Anterior cingulate cortex (tissue), 58 donors: ENCODE results near the gene CLTCL1.
"Not testable (repeated sequence)": the region's sequence is repeated elsewhere in the genome, so short reads cannot be mapped to it uniquely, and the experiment has no call there.

ENCODE experiments used
- DNase-seq, 58 donors: peaks; one replicate each; lab custom pipeline; 2025; lab: John Stamatoyannopoulos, UW

CLTCL1 gene

GRCh38 chr22:19166421-19166820, 125.1 kb downstream of the CLTCL1 start:
- DNase-seq = no peak

GRCh38 chr22:19164425-19164824, 127.1 kb downstream of the CLTCL1 start:
- no peak for DNase-seq

DNA sequence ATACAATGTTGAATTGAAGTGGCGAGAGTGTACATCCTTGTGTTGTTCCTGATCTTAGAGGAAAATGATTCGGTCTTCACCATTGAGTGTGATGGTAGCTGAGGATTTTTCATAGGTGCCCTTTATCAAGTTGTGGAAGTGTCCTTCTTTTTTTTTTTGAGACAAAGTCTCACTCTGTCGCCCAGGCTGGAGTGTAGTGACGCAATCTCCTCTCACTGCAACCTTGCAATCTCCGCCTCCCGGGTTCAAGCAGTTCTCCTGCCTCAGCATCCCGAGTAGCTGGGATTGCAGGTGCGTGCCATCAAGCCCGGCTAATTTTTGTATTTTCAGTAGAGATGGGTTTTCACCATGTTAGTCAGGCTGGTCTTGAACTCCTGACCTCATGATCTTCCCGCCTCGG, 132.9 kb downstream of the CLTCL1 start:
- DNase-seq = not testable (repeated sequence)

- DNase-seq = not testable (repeated sequence)
Measured at GRCh38 chr22:19156109-19156508, 135.4 kb downstream of the CLTCL1 start.

- DNase-seq = no peak
Measured at GRCh38 chr22:19152942-19153883, 138.3 kb downstream of the CLTCL1 start.

GRCh38 chr22:19151329-19152191, 140.0 kb downstream of the CLTCL1 start:
- DNase-seq = no peak

DNA sequence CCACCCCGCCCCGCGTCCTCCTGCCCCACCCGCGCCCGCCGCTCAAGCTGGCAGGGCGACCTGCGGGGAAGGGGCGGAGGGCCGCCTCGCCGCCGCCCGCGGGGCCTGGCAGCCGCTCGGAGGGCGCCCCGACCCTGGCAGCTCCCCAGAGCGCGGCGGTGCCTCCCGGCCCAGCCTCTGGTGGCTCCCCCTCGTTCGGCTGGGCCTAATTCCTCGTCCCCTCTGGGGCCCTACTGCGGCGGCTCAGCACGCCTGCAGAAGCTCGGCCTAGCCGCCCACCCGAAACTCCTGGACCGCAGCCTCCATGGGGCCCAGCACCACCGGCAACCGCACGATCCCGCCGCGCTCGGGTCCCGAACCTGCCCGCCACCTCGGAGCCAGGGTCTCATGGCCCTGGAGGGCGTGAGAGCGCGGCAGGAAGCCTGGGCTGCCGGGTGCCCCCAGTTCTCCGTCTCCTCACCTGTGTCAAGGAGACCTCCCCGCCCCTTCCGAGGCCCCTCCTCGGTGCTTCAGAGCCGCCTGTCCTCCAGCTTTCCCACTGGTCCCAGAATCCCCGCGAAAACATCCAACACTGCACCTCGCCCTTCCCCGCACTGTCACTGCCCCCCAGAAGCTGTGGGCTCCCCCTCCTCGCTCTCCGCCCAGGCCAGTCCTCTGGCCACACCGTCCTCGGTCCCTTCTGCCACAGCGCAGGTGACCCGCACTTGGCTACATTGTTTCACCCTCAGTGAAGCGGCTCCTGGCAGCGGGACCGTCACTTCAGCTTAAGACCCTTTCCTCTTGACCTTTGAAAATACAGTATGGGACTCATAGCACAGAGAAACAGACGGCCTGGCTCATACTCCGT, 140.8 kb downstream of the CLTCL1 start:
- DNase-seq = no peak

GRCh38 chr22:19149991-19150390, 141.5 kb downstream of the CLTCL1 start, which contains the start of gene GSC2:
Gene GSC2 (minus strand): TSS chr22:19150292. CDS start chr22:19150283, 9 bp downstream.
- no peak for DNase-seq

- no peak for DNase-seq
Measured at GRCh38 chr22:19149047-19149883, 142.3 kb downstream of the CLTCL1 start.

DNA sequence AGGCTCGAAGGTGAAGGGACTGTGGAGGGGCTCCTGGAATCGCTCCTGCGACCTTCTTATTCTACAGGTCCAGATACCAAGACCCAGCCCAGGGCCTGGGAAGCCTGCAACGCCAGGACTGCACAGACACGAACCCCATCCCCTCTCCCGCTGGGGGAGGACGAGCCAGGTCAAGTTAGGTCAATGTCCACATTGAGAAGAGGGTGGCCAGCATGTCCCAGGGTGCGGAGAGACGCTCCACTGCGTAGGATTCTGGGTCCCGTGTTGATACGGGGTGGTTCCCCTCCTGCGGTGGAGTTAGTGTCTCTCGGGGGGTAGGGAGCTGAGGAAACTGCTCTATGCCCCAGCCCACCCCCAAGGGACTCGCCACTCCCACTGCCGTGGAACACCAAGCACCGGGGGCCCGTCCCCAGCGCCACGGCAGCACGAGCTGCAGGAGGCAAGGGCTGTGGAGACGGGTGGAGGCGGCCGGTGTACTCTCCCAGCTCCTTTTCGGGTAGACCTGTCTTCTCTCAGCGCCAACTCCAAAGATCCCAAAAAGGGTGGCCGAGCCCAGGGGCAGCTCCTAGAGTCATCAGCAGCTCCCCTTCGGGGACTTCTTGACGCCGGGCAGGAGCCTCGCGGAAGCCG, 143.0 kb downstream of the CLTCL1 start:
- DNase-seq = no peak

DNA sequence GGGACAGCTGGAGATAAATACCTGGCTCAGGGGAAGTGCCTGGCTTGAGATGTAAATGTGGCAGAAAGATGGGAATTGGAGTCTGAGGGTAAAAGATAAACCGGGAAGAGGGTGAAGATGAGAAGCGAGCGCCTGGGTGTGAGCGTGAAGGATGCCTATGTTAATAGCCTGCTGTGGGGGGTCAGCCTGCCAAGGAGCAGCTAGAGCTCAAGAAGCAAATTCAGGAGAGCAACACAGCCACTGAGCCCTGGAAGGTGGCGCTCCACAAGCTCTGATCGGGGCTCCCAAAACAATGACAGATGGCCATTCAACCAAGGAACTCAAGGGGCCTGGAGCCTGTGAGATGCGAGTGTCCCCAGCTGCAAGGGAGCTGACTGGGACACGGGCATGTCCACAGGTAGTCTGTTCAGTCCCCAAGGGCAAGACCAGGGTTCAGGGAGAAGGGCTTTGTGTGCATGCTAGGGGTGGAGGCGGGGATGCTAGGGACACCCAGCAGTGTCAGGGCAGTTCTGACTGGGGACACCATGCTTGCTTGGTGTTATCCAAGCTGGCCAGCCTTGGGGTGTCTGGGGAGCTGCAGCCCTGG, 144.2 kb downstream of the CLTCL1 start:
- DNase-seq = no peak

GRCh38 chr22:19146215-19146968, 145.1 kb downstream of the CLTCL1 start:
- no peak for DNase-seq

DNA sequence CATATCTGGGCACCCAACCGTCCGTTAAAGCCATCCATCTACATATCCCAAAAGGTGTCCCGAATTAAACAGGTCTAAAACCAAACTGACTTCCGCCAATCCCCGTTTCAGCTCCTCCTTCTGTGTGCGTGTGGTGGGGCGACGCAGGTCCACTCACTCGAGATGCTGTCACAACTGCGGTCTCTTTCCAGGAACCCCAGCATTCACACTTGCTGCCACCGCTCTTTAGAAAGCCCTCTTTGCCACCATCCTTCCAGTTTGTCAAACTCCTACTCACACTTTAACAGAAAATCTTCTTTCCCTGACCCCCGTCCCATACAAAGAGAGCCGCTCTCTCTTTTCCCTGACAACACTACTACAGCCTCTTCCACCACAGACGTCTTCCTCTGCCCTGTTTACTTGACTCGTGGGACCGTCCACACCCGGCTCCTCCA, 147.5 kb downstream of the CLTCL1 start:
- DNase-seq = no peak

DNA sequence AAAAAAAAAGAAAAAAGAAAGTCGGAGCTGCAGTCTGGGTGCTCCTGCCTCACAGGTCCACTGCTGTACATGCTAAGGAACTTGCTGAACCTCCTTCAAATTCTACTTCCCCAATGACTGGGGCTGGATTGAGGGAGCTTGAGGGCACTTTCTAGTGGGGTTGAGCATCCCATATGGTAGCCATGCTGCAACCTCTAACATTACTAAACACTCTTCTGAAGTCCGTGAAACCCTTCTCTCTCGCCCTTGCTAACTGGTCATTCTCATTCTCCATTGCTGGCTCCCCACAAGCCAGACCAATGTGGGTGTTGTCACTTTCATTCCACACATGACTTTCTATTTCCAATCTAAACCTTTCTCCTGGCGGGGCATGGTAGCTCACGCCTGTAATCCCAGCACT, 148.3 kb downstream of the CLTCL1 start:
- no peak for DNase-seq

- no peak for DNase-seq
Measured at GRCh38 chr22:19142394-19142793, 149.1 kb downstream of the CLTCL1 start.

GRCh38 chr22:19139974-19140373, 151.5 kb downstream of the CLTCL1 start:
- DNase-seq = no peak

- DNase-seq = no peak
Measured at GRCh38 chr22:19139001-19139356, 152.5 kb downstream of the CLTCL1 start.
